NT2/D1 (cell line): ENCODE data around the gene BTRC.

ENCODE experiments used
- DNase-seq: peaks from one replicate; pipeline ENCODE4 v3.0.0-alpha.2; 2011; ENCODE audit warnings: low read depth, low spot score
- H3K27me3 ChIP-seq: 2 replicates; pipeline ENCODE4 v1.6.0; 2011; ENCODE audit warnings: mild to moderate bottlenecking; ENCODE audit not compliant: insufficient read length, insufficient read depth
- H3K36me3 ChIP-seq: 2 replicates; pipeline ENCODE4 v1.6.1; 2011; ENCODE audit warnings: mild to moderate bottlenecking, low read length, mixed read lengths; ENCODE audit not compliant: insufficient read depth, insufficient read length
- H3K4me1 ChIP-seq: 2 replicates; pipeline ENCODE4 v1.5.1; 2011; ENCODE audit not compliant: insufficient read depth, insufficient read length
- H3K4me3 ChIP-seq: 2 replicates; pipeline ENCODE4 v1.5.1; 2011; ENCODE audit warnings: low read depth; ENCODE audit not compliant: insufficient read length
- H3K9ac ChIP-seq: 2 replicates; pipeline ENCODE4 v1.6.0; 2011; ENCODE audit warnings: low read depth; ENCODE audit not compliant: insufficient read length
- H3K9me3 ChIP-seq: 2 replicates; pipeline ENCODE4 v1.5.1; 2011; ENCODE audit warnings: mild to moderate bottlenecking, low read length; ENCODE audit not compliant: insufficient read depth
- SUZ12 ChIP-seq: IDR thresholded peaks from 2 replicates; pipeline ENCODE4 v1.6.1; 2011; ENCODE audit not compliant: insufficient read length, insufficient read depth; ENCODE audit errors: extremely low read depth
- YY1 ChIP-seq: IDR thresholded peaks from 2 replicates; pipeline ENCODE4 v1.6.1; 2011; ENCODE audit not compliant: insufficient read length, insufficient read depth
- ZNF274 ChIP-seq: IDR thresholded peaks from 2 replicates; pipeline ENCODE4 v1.6.1; 2011; ENCODE audit warnings: mild to moderate bottlenecking, low read depth, low read length

Gene BTRC

GRCh38 chr10:101561068-101561915 lies 207.3 kb downstream of the BTRC start:
- Histone ChIP-seq H3K4me1 (no peaks in the 10 kb centered on the region), H3K4me3 (no peak overlapping the region), H3K9me3 (no peaks in the 10 kb centered on the region; the same call in 1 of the 2 replicates), H3K27me3 (no peaks in the 10 kb centered on the region), H3K9ac (no peak overlapping the region), H3K36me3 (no peaks in the 10 kb centered on the region)
- DNase-seq = no peak
- TF ChIP-seq ZNF274 = no peak
- TF ChIP-seq SUZ12 = no peak
- no peak for TF ChIP-seq YY1

- Histone ChIP-seq H3K4me3 (no peak overlapping the region), H3K9me3 (no peaks in the 10 kb centered on the region; the same call in 1 of the 2 replicates), H3K27me3 (peaks cover 2% of the 10 kb centered on the region), H3K36me3 (no peaks in the 10 kb centered on the region), H3K4me1 (no peaks in the 10 kb centered on the region), H3K9ac (no peak overlapping the region)
- TF ChIP-seq YY1 = no peak
- TF ChIP-seq SUZ12 = no peak
- no peak for TF ChIP-seq ZNF274
- DNase-seq = no peak
Observed at GRCh38 chr10:101562231-101562630, 208.3 kb downstream of the BTRC start.

- no peak for TF ChIP-seq YY1
- TF ChIP-seq SUZ12 = no peak
- Histone ChIP-seq H3K9me3 (no peaks in the 10 kb centered on the region; the same call in 1 of the 2 replicates), H3K27me3 (peaks cover 7% of the 10 kb centered on the region), H3K9ac (no peak overlapping the region), H3K4me1 (no peaks in the 10 kb centered on the region), H3K36me3 (no peaks in the 10 kb centered on the region), H3K4me3 (no peak overlapping the region)
- DNase-seq = no peak
Observed at GRCh38 chr10:101563007-101563406, 209.0 kb downstream of the BTRC start.

GRCh38 chr10:101563497-101564040 lies 209.6 kb downstream of the BTRC start:
- no peak for DNase-seq
- no peak for TF ChIP-seq SUZ12
- no peaks in the 10 kb centered on the region for H3K4me1 ChIP-seq
- H3K4me3 ChIP-seq = no peak overlapping the region
- no peaks in the 10 kb centered on the region; the same call in 1 of the 2 replicates for H3K9me3 ChIP-seq
- peaks cover 12% of the 10 kb centered on the region for H3K27me3 ChIP-seq
- no peak overlapping the region for H3K9ac ChIP-seq
- H3K36me3 ChIP-seq = no peaks in the 10 kb centered on the region

- H3K9ac ChIP-seq = no peak overlapping the region
Observed at GRCh38 chr10:101564490-101564991, 210.6 kb downstream of the BTRC start.

GRCh38 chr10:101565370-101565900 lies 211.5 kb downstream of the BTRC start:
- H3K4me1 ChIP-seq = no peaks in the 10 kb centered on the region
- H3K27me3 ChIP-seq = peaks cover 19% of the 10 kb centered on the region
- TF ChIP-seq ZNF274 = no peak
- TF ChIP-seq SUZ12 = no peak
- TF ChIP-seq YY1 = no peak
- no peaks in the 10 kb centered on the region for H3K9me3 ChIP-seq
- H3K36me3 ChIP-seq = no peaks in the 10 kb centered on the region
- H3K9ac ChIP-seq = no peak overlapping the region
- no peak overlapping the region for H3K4me3 ChIP-seq
- DNase-seq = no peak

More at GRCh38 chr10:101564490-101564991, 210.6 kb downstream of the BTRC start:
- Histone ChIP-seq H3K36me3 (no peaks in the 10 kb centered on the region), H3K4me3 (no peak overlapping the region), H3K27me3 (peaks cover 18% of the 10 kb centered on the region), H3K4me1 (no peaks in the 10 kb centered on the region), H3K9me3 (no peaks in the 10 kb centered on the region; the same call in 1 of the 2 replicates)
- DNase-seq = no peak
- no peak for TF ChIP-seq YY1
- TF ChIP-seq ZNF274 = no peak
- no peak for TF ChIP-seq SUZ12

GRCh38 chr10:101565936-101566332 lies 212.0 kb downstream of the BTRC start:
- no peaks in the 10 kb centered on the region for H3K9me3 ChIP-seq
- no peak for DNase-seq
- H3K27me3 ChIP-seq = peaks cover 24% of the 10 kb centered on the region
- no peak overlapping the region for H3K9ac ChIP-seq
- no peaks in the 10 kb centered on the region for H3K4me1 ChIP-seq
- no peak overlapping the region for H3K4me3 ChIP-seq
- no peaks in the 10 kb centered on the region for H3K36me3 ChIP-seq
- no peak for TF ChIP-seq YY1
- TF ChIP-seq ZNF274 = no peak
